ENCODE data around the gene STKLD1.

- TF ChIP-seq GATA3 (IDR thresholded peaks at IDR 0.05; ENCODE audit: low read depth, low read length), result no peak
- TF ChIP-seq GATA2 (IDR thresholded peaks at IDR 0.05; ENCODE audit: low read depth, low read length), result no peak
Observed at GRCh38 chr9:133449760-133450159, 73.6 kb downstream of the STKLD1 start.

All from SH-SY5Y (cell line).